GM12872 (cell line): Measurements from ENCODE around the gene NIN.

ENCODE experiments used
- CTCF ChIP-seq: IDR thresholded peaks from 3 replicates; pipeline ENCODE4 v1.5.1; 2011; ENCODE audit warnings: low read depth, mild to moderate bottlenecking, low read length, moderate library complexity; ENCODE audit not compliant: insufficient read depth

Gene NIN

GRCh38 chr14:50801706-50802105 is 29.3 kb downstream of the NIN start:
- no peak for TF ChIP-seq CTCF

- TF ChIP-seq CTCF, result no peak
Observed at GRCh38 chr14:50800032-50800431, 30.9 kb downstream of the NIN start.

DNA sequence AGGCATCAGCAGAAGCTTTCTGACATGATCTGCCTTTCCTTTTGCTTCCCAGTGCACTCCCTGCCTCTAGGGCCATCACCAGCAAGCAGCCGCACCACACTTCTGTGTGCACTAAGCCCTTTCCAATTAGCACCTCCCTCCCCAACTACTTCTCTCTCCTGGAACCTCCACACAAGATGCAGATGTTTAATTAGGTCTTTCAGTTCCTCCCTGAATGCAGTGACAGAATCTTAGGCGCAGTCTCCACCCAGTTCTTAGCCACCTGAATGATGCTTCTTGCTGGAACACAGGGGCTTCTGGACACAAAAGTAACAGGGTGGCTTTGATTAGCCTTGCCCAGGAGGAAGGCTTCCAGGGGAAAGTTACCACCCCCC is 32.9 kb downstream of the NIN start:
- TF ChIP-seq CTCF, result no peak

GRCh38 chr14:50797250-50798047 is 33.5 kb downstream of the NIN start:
- no peak for TF ChIP-seq CTCF

DNA sequence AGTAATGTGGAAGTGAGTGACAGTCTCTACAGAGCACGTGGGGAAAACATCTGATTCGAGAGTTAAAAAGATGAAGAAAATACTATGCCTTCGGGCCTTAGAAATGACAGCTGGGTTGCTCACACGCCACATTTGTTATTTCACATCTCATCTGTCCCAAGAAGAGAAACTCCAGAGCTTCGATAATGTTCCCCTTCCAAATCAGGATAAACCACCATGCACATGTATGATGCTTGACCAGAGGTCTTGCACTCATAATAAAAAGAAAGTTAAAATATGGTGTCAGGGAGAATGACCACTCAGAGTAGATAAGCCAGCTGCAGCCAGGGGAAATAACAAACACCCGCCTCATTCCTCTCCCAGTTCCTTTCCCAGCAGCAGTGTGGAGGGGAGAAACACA is 34.6 kb downstream of the NIN start:
- no peak for TF ChIP-seq CTCF

DNA sequence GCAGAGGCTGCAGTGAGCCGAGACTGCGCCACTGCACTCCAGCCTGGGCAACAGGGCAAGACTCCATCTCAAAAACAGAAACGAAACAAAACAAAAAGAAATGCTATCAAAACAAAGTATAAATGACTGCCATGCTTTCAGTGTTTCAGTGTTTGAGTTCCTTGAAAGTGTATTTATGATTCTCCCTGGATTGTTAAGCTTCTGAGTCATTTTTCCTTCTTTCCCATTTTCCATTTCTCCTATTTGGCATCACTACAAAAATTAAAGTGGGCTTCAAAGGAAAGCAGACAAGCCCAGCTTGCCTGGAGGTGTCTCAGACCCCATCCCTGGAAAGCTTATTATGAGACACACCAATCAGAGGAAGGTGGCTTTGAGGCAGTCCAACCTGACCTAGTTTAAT is 35.1 kb downstream of the NIN start:
- TF ChIP-seq CTCF, result no peak

DNA sequence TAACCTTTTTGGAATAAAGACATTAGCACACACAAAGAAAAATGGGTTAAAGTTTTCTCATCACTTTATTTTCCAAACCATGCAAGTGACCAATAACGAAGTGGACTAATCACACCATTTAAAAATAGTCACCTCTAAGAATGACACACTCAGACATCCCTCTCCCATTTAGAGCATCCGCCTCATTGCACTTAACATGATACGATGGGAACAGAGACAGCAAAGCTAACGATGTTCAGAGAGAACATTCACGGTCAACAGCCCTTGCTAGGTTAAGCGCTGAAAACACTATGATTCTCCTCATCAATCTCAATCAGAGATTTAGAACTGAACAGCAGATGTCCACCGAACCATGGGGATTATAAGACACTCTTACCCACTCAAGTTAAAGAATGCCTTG is 35.8 kb downstream of the NIN start:
- no peak for TF ChIP-seq CTCF
